Upper lobe of left lung (tissue), 6 donors: ENCODE results near the gene RAP1GAP. TPM values are rescaled to one million over a fixed set of nuclear protein-coding genes. Genes with fewer than 3 reads are reported as not detected.

ENCODE experiments used
- ATAC-seq, 2 donors: fragments of 200-7000 bp; cut with Tn5 transposase; one replicate each; pipeline ENCODE4 v1.9.1; 2022; ENCODE audit warnings: mild to moderate bottlenecking in 2 of 2, moderate library complexity in 2 of 2; ENCODE audit not compliant: low FRiP score in 2 of 2
- DNase-seq, 2 donors: peaks; one replicate each; pipeline ENCODE4 v3.0.0-alpha.2; 2019 to 2020
- H3K27ac ChIP-seq, 4 donors: fragments of 200-600 bp; sonication (generic); one replicate each; pipeline ENCODE4 v1.5.1; 2016 to 2019
- H3K27me3 ChIP-seq, 4 donors: fragments of 200-600 bp; sonication (generic); one replicate each; pipeline ENCODE4 v1.5.1; 2017 to 2019
- H3K36me3 ChIP-seq, 4 donors: fragments of 200-600 bp; sonication (generic); one replicate each; pipeline ENCODE4 v1.5.1; 2016 to 2019
- H3K4me1 ChIP-seq, 4 donors: fragments of 200-600 bp; sonication (generic); one replicate each; pipeline ENCODE4 v1.5.1; 2018 to 2019
- H3K4me3 ChIP-seq, 4 donors: fragments of 200-600 bp; sonication (generic); one replicate each; pipeline ENCODE4 v1.5.1; 2017 to 2019; ENCODE audit warnings: mild to moderate bottlenecking in 2 of 4, moderate library complexity in 1 of 4
- H3K9me3 ChIP-seq, 4 donors: fragments of 200-600 bp; sonication (generic); one replicate each; pipeline ENCODE4 v1.5.1; 2018 to 2019
- CTCF ChIP-seq, 6 experiments: fragments of 450-650 bp in 4 of 6; fragments of 200-600 bp in 2 of 6; sonication (generic) in 2 of 6; IDR thresholded peaks; one replicate each; pipeline ENCODE4 v1.5.1; 2016 to 2019; ENCODE audit warnings: antibody characterized with exemption in 6 of 6
- EP300 ChIP-seq, 4 donors: sonication (generic); formaldehyde crosslinking; IDR thresholded peaks; one replicate each; pipeline ENCODE4 v1.5.1; 2017; ENCODE audit warnings: antibody characterized with exemption in 4 of 4, control low read depth in 2 of 4
- POLR2A ChIP-seq, 4 donors: fragments of 450-650 bp; IDR thresholded peaks; one replicate each; pipeline ENCODE4 v1.5.1; 2016 to 2017; ENCODE audit warnings: antibody characterized with exemption in 4 of 4, mild to moderate bottlenecking in 2 of 4
- POLR2AphosphoS5 ChIP-seq, 2 donors: sonication (generic); formaldehyde crosslinking; IDR thresholded peaks; one replicate each; pipeline ENCODE4 v1.5.1; 2017; ENCODE audit warnings: antibody characterized with exemption in 2 of 2
- WGBS, 2 donors: methylation state at CpG; one replicate each; pipeline ENCODE4 v1.1.5; 2017 to 2018; 5-methylcytosine and 5-hydroxymethylcytosine counted together
- total RNA-seq, 6 donors: library from RNA; depleted of rRNA in 4 of 6; stranded (reverse); fragments of >200 nt in 4 of 6; gene quantifications; one replicate each; pipeline versions ENCODE4 v1.1.0 to v1.2.1, GENCODE V29; 2016 to 2021
- donor health status: DM: no; HTN: no; CAD: no; lungs with moderate emphysema.
- donor health status: DM: no; HTN: yes; CAD: no; lungs with severe emphysema.

The RAP1GAP gene
- total RNA-seq, 6 donors from 2014 or later, result 26.9 to 65.2 (median 36.7) TPM

GRCh38 chr1:21572221-21572620 is 96.9 kb downstream of the RAP1GAP start:
- no peaks in the 10 kb centered on the region for H3K27me3 ChIP-seq
- H3K27ac ChIP-seq, result no peak overlapping the region
- no peaks in the 10 kb centered on the region for H3K9me3 ChIP-seq
- H3K36me3 ChIP-seq, result no peaks in the 10 kb centered on the region
- H3K4me1 ChIP-seq, result peaks cover 10 to 22% (median 15%) of the 10 kb centered on the region in 4 donors
- TF ChIP-seq POLR2A (IDR thresholded peaks at IDR 0.05) (no peak), CTCF (IDR thresholded peaks at IDR 0.05) (no peak), EP300 (IDR thresholded peaks at IDR 0.05) (no peak), POLR2AphosphoS5 (IDR thresholded peaks at IDR 0.05) (no peak)
- WGBS, 2 donors, result 83 to 93% methylated on average over 6 of the region's 6 CpGs
- no peak for ATAC-seq
- no peak for DNase-seq
- no peak overlapping the region for H3K4me3 ChIP-seq

DNA sequence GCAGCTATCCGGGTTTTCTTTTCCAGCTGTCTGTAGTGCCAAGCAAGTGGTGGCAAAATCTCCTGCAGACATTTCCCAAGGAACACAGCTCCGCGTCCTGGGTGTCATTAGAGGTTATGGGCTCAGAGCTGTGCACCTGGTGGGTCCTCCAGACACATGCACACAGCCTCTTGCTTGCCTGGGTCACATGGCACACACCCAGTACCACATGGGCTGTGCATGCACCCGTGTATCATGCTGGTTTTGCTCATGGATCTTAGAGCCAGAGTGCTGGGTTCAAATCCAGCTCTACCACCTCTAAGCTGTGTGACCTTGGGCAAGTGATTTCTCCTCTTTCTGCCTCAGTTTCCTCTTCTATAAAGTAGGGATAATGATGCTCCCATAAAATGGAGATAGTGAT is 98.3 kb downstream of the RAP1GAP start:
- Histone ChIP-seq H3K27ac (no peak overlapping the region), H3K4me1 (peaks cover 10 to 22% (median 15%) of the 10 kb centered on the region in 4 donors), H3K4me3 (no peak overlapping the region), H3K36me3 (no peaks in the 10 kb centered on the region), H3K9me3 (no peaks in the 10 kb centered on the region), H3K27me3 (no peaks in the 10 kb centered on the region)
- ATAC-seq (no peak), DNase-seq (no peak)
- TF ChIP-seq POLR2A (IDR thresholded peaks at IDR 0.05) (no peak), CTCF (IDR thresholded peaks at IDR 0.05) (no peak), POLR2AphosphoS5 (IDR thresholded peaks at IDR 0.05) (no peak), EP300 (IDR thresholded peaks at IDR 0.05) (no peak)
- WGBS, 2 donors, result 64 to 81% methylated on average over 4 of the region's 4 CpGs

- no peak for DNase-seq
- TF ChIP-seq EP300 (IDR thresholded peaks at IDR 0.05), result no peak
- no peak for TF ChIP-seq CTCF (IDR thresholded peaks at IDR 0.05)
- no peak for TF ChIP-seq POLR2AphosphoS5 (IDR thresholded peaks at IDR 0.05)
- TF ChIP-seq POLR2A (IDR thresholded peaks at IDR 0.05), result no peak
- Histone ChIP-seq H3K36me3 (no peaks in the 10 kb centered on the region), H3K9me3 (no peaks in the 10 kb centered on the region), H3K27ac (no peak overlapping the region), H3K4me1 (peaks cover 10 to 21% (median 13%) of the 10 kb centered on the region in 4 donors), H3K27me3 (no peaks in the 10 kb centered on the region), H3K4me3 (no peak overlapping the region)
- no peak for ATAC-seq
- 92 to 100% methylated on average over 2 to 4 of the region's 5 CpGs for whole genome bisulfite sequencing, 2 donors
Observed at GRCh38 chr1:21570528-21570875, 98.7 kb downstream of the RAP1GAP start.

- no peaks in the 10 kb centered on the region for H3K36me3 ChIP-seq
- H3K27ac ChIP-seq, result no peak overlapping the region
- H3K4me3 ChIP-seq, result no peak overlapping the region
- ATAC-seq, result no peak
- TF ChIP-seq POLR2A (IDR thresholded peaks at IDR 0.05), result no peak
- no peak for TF ChIP-seq POLR2AphosphoS5 (IDR thresholded peaks at IDR 0.05)
- TF ChIP-seq CTCF (IDR thresholded peaks at IDR 0.05), result no peak
- TF ChIP-seq EP300 (IDR thresholded peaks at IDR 0.05), result no peak
- H3K4me1 ChIP-seq, result peaks cover 8 to 15% (median 10%) of the 10 kb centered on the region in 4 donors
- no peaks in the 10 kb centered on the region for H3K27me3 ChIP-seq
- H3K9me3 ChIP-seq, result no peaks in the 10 kb centered on the region
- 79 to 82% methylated on average over 8 to 10 of the region's 10 CpGs for WGBS, 2 donors
- no peak for DNase-seq
Observed at GRCh38 chr1:21569820-21570527, 99.2 kb downstream of the RAP1GAP start.
